ENCODE measurements around the gene OR2V1. TPM values are rescaled to one million over a fixed set of nuclear protein-coding genes. Genes with fewer than 3 reads are reported as not detected.

The OR2V1 gene
- total RNA-seq, 1 donor from 2014 or later, result not detected

DNA sequence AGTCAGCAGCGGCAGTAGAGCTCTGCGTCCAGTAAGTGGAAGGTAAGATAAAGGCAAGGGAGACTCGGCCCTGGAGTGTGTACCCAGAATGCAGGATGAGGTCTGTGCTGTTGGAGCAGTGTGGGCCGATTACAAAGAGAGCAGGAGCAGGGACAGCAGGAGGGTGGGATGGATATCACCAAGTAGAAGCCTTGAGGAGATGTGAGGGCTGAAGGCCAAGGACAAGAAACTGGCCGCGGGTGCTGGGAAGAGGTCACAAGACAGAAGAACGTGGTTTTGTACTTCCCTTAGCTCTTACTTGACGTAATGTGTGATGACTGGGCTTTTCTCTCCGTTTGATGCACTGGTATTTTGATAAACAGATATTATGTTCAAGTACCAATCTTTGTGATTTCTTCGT, 43.7 kb downstream of the OR2V1 start:
- no peak for DNase-seq (ENCODE audit: low spot score)
- intact Hi-C loops (cut with DNase I), result no loop called here

DNA sequence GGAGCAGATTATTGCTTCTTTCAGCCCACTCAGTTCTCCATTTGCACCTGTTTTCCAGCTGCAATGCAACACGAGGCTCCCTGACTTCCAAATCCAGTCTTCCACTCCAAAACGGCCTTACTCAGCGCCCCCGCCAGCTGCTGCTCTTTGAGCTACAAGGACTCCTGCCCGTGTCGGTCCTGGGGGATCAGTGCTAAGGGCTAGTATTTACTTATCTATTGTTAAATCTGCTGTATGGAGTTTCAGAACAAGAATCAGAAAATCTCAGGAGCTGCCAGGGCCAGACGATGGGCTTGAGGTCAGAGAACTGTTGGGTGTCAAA, 44.1 kb downstream of the OR2V1 start:
- intact Hi-C loops (cut with DNase I), result no loop called here
- no peak for DNase-seq (ENCODE audit: low spot score)

DNA sequence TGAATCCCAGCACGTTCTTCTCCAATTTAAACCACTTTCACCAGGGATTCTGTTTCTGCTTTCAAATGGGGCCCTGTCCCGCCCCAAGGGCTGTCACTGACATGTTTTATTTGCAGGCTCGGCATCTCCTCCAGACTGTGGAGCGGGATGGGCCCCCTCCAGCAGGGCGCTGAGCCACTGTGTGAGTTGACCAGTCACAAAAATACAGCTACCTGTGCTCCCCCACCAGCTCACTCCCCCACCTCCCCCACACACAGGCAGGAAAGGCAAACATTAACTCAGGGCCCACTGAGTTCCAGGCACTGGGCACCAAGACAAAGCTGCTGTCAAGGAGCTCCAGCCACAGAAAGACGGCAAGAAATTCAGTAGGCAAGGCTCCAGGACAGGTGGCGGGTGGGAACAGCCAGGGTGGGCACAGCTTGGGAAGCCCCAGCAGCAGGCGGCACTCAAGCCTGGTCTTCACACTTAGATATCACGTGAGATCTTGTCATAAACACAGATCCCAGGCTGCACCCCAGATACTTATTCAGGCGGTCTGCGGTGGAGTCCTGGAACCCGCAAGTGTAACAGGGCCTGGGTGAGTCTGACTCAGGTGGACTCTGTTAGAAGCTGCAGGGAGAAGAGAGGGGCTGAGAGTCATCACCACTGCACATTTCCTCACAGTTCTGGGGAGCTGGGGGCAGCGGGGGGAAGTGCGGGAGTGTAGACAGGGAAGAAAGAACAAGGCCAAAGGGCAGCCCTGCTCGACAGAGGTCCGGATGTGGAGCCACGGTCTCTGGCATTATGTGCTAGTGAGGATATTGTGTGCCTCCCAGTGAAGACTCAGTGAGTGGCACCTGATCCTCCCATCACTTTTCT, 44.7 kb downstream of the OR2V1 start:
- intact Hi-C loops (cut with DNase I), result no loop called here
- no peak for DNase-seq (ENCODE audit: low spot score)

DNA sequence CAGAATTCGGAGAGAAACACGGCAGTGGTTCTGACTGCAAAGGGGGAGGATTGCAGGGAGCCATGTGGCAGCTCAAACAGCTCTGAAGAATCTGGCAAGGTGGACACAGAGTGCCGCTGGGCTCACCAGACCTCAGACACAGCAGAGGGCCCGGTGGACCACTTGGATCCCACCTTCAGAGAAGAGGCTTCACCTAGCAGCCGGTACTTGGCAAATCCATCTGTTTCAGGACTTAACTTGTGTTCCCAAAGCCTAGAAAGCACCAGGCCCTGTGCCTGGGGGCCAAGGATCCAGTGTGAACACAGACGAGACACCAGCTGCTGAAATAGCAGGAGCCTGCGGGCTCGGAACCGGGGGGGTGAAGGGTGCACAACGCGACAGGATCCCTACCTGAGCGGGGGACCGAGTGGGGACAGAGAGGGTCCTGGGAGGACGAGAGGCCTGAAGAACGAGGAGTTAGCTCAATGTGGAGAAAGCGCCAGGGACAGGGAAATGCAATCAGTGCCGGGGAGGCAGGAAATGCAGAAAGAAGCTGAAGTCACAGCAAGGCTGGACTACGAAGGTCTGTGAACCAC, 46.3 kb downstream of the OR2V1 start:
- no peak for DNase-seq (ENCODE audit: low spot score)
- intact Hi-C loops (cut with DNase I), result no loop called here

DNA sequence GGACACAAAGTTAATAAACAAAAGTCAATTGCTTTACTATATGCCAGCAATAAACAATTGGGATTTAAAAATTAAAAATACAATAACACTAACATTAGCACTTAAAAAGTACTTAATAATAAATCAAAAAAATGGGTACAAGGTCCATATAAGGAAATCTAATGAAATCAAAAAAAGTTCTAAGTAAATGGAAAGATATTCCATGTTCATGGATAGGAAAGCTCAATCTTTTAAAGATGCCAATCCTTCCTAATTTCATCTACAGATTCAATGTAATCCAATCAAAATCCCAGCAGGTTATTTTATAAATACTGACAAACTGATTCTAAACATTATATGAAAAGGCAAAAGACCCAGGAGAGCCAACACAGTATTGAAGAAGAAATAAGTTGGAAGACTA, 49.0 kb downstream of the OR2V1 start:
- DNase-seq (ENCODE audit: low spot score), result no peak
- intact Hi-C loops (cut with DNase I), result no loop called here

DNA sequence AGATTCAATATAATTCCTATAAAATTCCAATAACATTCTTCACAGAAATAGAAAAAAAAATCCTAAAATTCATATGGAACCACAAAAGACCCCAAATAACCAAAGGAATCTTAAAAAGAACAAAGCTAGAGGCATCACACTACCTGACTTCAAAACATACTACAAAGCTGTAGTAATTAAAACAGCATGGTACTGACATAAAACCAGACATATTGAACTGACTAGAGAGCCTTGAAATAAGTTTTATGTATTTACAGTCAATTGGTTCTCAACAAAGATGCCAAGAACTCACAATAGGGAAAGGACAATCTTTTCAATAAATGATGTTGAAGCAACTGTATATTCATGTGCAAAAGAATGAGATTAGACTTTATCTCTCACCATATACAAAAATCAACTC, 54.0 kb downstream of the OR2V1 start:
- DNase-seq (ENCODE audit: low spot score), result no peak
- intact Hi-C loops (cut with DNase I), result no loop called here

Other genes with a start within 250 kb of the OR2V1 start
- gene BTNL8, start 232.0 kb downstream of the OR2V1 start, total RNA-seq, result 0.43 TPM
- gene BTNL3, start 142.3 kb downstream of the OR2V1 start, total RNA-seq, result not detected
- 25.2 TPM for gene BTNL9, start 90.9 kb downstream of the OR2V1 start, total RNA-seq
- not detected for gene OR2V2, start 16.4 kb upstream of the OR2V1 start, total RNA-seq
- 6.4 TPM for gene TRIM7, start 74.0 kb upstream of the OR2V1 start, total RNA-seq
- gene TRIM41, start 92.1 kb upstream of the OR2V1 start, total RNA-seq, result 33.0 TPM
- gene RACK1, start 112.7 kb upstream of the OR2V1 start, total RNA-seq, result 557 TPM
- gene TRIM52, start 130.0 kb upstream of the OR2V1 start, total RNA-seq, result 9.1 TPM
- not detected for gene OR4F3, start 236.1 kb upstream of the OR2V1 start, total RNA-seq

Data from cardiac septum (tissue), 1 donor.